Skin of body (tissue), 3 donors: Measurements from ENCODE around the gene DNMT3L. TPM values are rescaled to one million over a fixed set of nuclear protein-coding genes. Genes with fewer than 3 reads are reported as not detected.
"Not testable (repeated sequence)": the region's sequence is repeated elsewhere in the genome, so short reads cannot be mapped to it uniquely, and the experiment has no call there.

Experiments used
- DNase-seq: peaks from one replicate; lab custom pipeline; 2025; lab: John Stamatoyannopoulos, UW
- small RNA-seq: library from RNA; depleted of rRNA; stranded (forward); fragments of <200 nt; gene quantifications from one replicate; pipeline ENCODE3, GENCODE V24; 2014; ENCODE audit warnings: low replicate concordance
- total RNA-seq: library from RNA; depleted of rRNA; stranded (reverse); fragments of >200 nt; gene quantifications from one replicate; pipeline ENCODE4 v1.2.3, GENCODE V29; 2014

DNMT3L gene
- total RNA-seq, 1 donor from 2014 or later, result not detected

DNA sequence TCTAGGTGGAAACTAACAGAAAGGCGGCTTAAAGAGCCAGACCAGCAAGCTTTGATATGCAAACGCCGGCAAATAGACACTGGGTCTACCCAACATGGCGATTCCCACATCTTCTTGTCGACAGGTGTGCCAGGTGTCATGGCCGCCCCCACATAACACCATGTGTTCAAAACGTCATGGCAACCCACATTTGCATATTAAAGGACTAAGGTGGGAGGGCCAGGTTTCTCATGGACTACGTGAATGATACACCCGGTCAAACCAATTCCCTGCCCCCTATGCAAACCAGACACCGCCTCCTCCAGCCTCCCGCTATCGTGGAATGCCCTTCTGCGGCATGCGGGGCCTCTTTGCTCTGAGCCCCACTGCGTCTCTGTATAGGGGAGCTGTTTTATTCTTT lies 62.2 kb downstream of the DNMT3L start:
- DNase-seq, result no peak

DNA sequence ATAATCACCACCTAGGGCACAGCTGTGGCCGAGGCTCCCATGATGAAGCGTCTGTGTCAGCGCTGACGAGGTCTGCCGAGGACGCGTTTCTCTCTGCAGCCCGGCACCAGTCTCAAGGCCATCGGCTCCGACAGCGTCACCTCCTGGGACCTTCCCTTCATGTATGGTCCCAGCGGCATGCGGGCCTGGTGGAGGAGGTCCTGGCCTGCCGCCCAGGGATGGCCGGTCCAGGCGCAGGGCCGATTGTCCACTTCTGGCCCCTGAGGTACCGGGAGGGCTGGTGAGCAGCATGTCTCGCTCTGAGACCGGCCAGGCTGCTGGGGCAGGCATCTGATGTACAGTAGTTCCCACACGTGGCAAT lies 64.6 kb downstream of the DNMT3L start:
- not testable (repeated sequence) for DNase-seq

Small RNA genes lying within 50 kb of the gene (small RNA-seq; reads per million reads assigned to genes)
- not detected for gene AP001059.3

Other genes with a start within 250 kb of the DNMT3L start
- gene TRAPPC10, start 249.6 kb downstream of the DNMT3L start, total RNA-seq, result 23.1 TPM
- gene PWP2, start 154.5 kb downstream of the DNMT3L start, total RNA-seq, result 10.9 TPM
- 20.5 TPM for gene GATD3, start 128.2 kb downstream of the DNMT3L start, total RNA-seq
- gene ICOSLG, start 21.0 kb downstream of the DNMT3L start, total RNA-seq, result 3.5 TPM
- gene AIRE, start 24.0 kb upstream of the DNMT3L start, total RNA-seq, result 0.30 TPM
- 85.3 TPM for gene PFKL, start 38.2 kb upstream of the DNMT3L start, total RNA-seq
- 13.0 TPM for gene CFAP410, start 77.5 kb upstream of the DNMT3L start, total RNA-seq
- 1.8 TPM for gene TRPM2, start 91.7 kb upstream of the DNMT3L start, total RNA-seq
- 1.7 TPM for gene LRRC3, start 193.6 kb upstream of the DNMT3L start, total RNA-seq